ENCODE results near the gene ATAD3C.
"Not testable (repeated sequence)": the region's sequence is repeated elsewhere in the genome, so short reads cannot be mapped to it uniquely, and the experiment has no call there.

Gene ATAD3C

DNA sequence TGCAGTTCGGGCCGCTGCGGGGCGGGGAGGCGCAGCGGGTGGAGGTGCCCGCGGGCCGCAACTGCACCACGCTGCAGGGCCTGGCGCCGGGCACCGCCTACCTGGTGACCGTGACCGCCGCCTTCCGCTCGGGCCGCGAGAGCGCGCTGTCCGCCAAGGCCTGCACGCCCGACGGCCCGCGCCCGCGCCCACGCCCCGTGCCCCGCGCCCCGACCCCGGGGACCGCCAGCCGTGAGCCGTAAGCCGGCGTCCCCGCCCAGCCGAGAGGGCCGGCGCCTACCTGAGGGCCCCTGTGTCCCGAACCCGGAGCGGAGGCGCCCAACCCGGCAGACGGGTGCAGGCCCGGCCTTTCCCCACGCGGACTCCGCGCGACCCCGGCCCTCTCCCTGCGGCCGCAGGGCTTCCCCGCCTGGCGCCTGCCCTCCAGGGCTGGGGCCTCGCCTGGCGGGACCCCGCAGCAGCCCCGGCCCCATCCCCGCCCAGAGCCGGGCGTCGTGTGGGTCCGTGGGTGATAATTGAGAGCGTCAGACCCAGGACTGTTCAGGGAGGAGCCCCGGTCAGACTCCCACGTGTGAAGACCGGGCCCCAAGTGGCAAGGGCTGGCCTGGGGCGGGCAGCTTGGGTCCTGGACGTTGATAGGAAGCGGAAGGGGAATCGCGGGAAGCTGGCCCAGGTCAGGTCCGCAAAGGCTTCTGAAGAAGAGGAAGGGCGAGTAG, 9.8 kb upstream of the ATAD3C start:
- Histone ChIP-seq H3K4me1 (ENCODE audit: control insufficient read depth, insufficient read depth, low read length) (peaks cover 7% of the 10 kb centered on the region), H3K27ac (ENCODE audit: low read depth, low read length) (no peak overlapping the region), H3K36me3 (ENCODE audit: control insufficient read depth, insufficient read depth, low read length) (peaks cover 3% of the 10 kb centered on the region; the same call in 1 of the 2 replicates), H3K9ac (ENCODE audit: low read depth, low read length) (no peak overlapping the region), H3K27me3 (ENCODE audit: control insufficient read depth, insufficient read depth, low read length) (peaks cover 11% of the 10 kb centered on the region), H3K4me3 (ENCODE audit: low read depth, low read length) (no peak overlapping the region), H3K9me3 (ENCODE audit: control insufficient read depth, insufficient read depth, low read length) (no peaks in the 10 kb centered on the region)

DNA sequence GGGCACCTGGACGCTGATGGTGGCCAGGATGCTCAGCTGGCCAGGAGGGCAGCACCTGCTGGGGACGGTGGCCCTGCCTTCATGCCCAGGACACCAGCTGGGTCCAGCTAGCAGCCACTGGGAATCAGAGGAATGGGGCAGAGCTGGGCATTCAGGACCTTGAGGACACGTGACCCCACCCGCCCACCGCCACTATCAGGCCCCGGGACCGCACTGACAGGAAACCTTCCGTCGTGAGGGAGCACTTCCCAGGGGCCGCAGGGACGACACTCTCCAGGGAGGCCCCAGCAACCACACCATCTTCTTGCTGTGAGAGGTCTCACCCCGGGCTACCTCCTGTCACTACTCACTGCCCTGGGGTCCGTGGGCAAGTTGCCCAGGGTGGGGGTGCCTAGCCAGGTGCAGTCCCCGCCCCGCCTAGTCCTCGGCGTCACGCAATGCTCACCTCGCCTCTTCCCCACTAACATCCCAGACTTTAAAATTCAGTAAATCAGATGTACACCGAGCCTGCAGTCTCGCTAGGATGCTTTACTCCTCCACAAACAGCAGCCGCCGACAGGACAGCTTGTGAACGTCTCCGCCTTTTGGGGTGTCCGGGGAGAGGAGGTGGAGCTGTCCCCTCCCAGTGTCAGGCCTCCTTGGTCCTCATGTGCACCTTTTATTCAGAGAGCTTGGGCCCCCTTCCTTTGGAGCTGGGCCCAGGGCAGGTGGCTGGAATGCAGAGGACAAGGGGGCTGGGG, 9.1 kb upstream of the ATAD3C start:
- H3K9ac ChIP-seq (ENCODE audit: low read depth, low read length), result no peak overlapping the region
- no peak overlapping the region for H3K27ac ChIP-seq (ENCODE audit: low read depth, low read length)
- peaks cover 8% of the 10 kb centered on the region for H3K27me3 ChIP-seq (ENCODE audit: control insufficient read depth, insufficient read depth, low read length)
- no peak overlapping the region for H3K4me3 ChIP-seq (ENCODE audit: low read depth, low read length)
- H3K36me3 ChIP-seq (ENCODE audit: control insufficient read depth, insufficient read depth, low read length), result peaks cover 3% of the 10 kb centered on the region; the same call in 1 of the 2 replicates
- H3K9me3 ChIP-seq (ENCODE audit: control insufficient read depth, insufficient read depth, low read length), result no peaks in the 10 kb centered on the region
- no peaks in the 10 kb centered on the region; the same call in 1 of the 2 replicates for H3K4me1 ChIP-seq (ENCODE audit: control insufficient read depth, insufficient read depth, low read length)

DNA sequence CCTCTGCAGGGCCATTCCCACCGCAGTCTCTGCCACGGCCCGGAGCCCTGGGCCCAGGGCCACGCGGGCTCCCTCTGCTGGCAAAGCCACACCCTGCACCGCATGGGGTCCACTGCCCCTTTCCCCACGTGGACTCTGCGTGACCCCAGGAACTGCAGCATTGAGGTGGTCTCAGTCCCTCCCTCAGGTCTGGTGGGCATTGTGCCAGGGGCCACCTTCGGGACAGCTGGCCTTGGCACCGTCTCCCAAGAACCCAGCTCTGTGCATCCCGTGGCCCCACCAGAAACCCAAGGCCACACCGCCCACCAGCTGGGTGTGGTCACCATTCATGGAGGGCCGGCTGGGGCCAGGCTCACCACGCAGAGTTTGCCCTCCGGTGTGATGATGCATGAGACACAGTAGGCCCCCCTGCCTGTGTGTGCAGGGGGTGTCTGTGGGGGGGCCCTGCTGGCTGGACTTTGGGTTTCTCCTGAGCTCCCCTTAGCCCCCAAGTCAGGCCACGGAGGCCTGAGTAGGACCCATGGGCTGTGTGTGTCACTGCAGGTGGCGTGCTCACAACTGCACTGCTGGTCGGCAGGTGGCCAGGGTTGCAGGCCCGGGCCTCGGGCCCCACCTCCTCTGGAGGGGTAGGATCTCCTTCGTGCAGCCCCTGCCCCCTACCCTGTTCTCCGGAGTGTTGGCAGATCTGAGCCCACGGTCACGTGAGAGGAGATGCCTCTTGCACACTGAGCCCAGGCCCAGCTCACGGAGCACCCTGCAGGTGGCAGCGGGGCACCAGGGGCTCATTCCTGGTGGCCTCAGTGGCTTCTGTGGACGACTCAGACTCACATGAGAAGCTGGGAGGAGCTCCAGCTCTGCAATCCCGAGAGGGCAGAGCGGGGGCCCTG, 8.2 kb upstream of the ATAD3C start:
- no peaks in the 10 kb centered on the region for H3K9me3 ChIP-seq (ENCODE audit: control insufficient read depth, insufficient read depth, low read length)
- H3K27me3 ChIP-seq (ENCODE audit: control insufficient read depth, insufficient read depth, low read length), result peaks cover 5% of the 10 kb centered on the region
- no peak overlapping the region for H3K9ac ChIP-seq (ENCODE audit: low read depth, low read length)
- H3K4me3 ChIP-seq (ENCODE audit: low read depth, low read length), result no peak overlapping the region
- no peaks in the 10 kb centered on the region; the same call in 1 of the 2 replicates for H3K4me1 ChIP-seq (ENCODE audit: control insufficient read depth, insufficient read depth, low read length)
- peaks cover 3% of the 10 kb centered on the region; the same call in 1 of the 2 replicates for H3K36me3 ChIP-seq (ENCODE audit: control insufficient read depth, insufficient read depth, low read length)
- no peak overlapping the region for H3K27ac ChIP-seq (ENCODE audit: low read depth, low read length)

- Histone ChIP-seq H3K4me1 (ENCODE audit: control insufficient read depth, insufficient read depth, low read length) (no peaks in the 10 kb centered on the region), H3K9ac (ENCODE audit: low read depth, low read length) (no peak overlapping the region), H3K36me3 (ENCODE audit: control insufficient read depth, insufficient read depth, low read length) (peaks cover 3% of the 10 kb centered on the region; the same call in 1 of the 2 replicates), H3K9me3 (ENCODE audit: control insufficient read depth, insufficient read depth, low read length) (no peaks in the 10 kb centered on the region), H3K27me3 (ENCODE audit: control insufficient read depth, insufficient read depth, low read length) (no peaks in the 10 kb centered on the region), H3K27ac (ENCODE audit: low read depth, low read length) (no peak overlapping the region), H3K4me3 (ENCODE audit: low read depth, low read length) (no peak overlapping the region)
Measured at GRCh38 chr1:1442069-1442770, 7.3 kb upstream of the ATAD3C start.

- H3K4me3 ChIP-seq (ENCODE audit: low read depth, low read length); H3K27me3 ChIP-seq (ENCODE audit: control insufficient read depth, insufficient read depth, low read length); H3K9ac ChIP-seq (ENCODE audit: low read depth, low read length); H3K9me3 ChIP-seq (ENCODE audit: control insufficient read depth, insufficient read depth, low read length); H3K4me1 ChIP-seq (ENCODE audit: control insufficient read depth, insufficient read depth, low read length); H3K36me3 ChIP-seq (ENCODE audit: control insufficient read depth, insufficient read depth, low read length); H3K27ac ChIP-seq (ENCODE audit: low read depth, low read length): not testable (repeated sequence)
Measured at GRCh38 chr1:1446631-1447030, 2.9 kb upstream of the ATAD3C start.

- H3K9me3 ChIP-seq (ENCODE audit: control insufficient read depth, insufficient read depth, low read length); H3K4me1 ChIP-seq (ENCODE audit: control insufficient read depth, insufficient read depth, low read length); H3K36me3 ChIP-seq (ENCODE audit: control insufficient read depth, insufficient read depth, low read length); H3K4me3 ChIP-seq (ENCODE audit: low read depth, low read length); H3K27me3 ChIP-seq (ENCODE audit: control insufficient read depth, insufficient read depth, low read length); H3K9ac ChIP-seq (ENCODE audit: low read depth, low read length); H3K27ac ChIP-seq (ENCODE audit: low read depth, low read length): not testable (repeated sequence)
Measured at GRCh38 chr1:1450616-1451015, 1.1 kb downstream of the ATAD3C start.

GRCh38 chr1:1451696-1452364, 2.3 kb downstream of the ATAD3C start:
- Histone ChIP-seq H3K4me3 (ENCODE audit: low read depth, low read length) (no peak overlapping the region), H3K36me3 (ENCODE audit: control insufficient read depth, insufficient read depth, low read length) (no peaks in the 10 kb centered on the region), H3K4me1 (ENCODE audit: control insufficient read depth, insufficient read depth, low read length) (no peaks in the 10 kb centered on the region), H3K9ac (ENCODE audit: low read depth, low read length) (no peak overlapping the region), H3K27me3 (ENCODE audit: control insufficient read depth, insufficient read depth, low read length) (no peaks in the 10 kb centered on the region), H3K9me3 (ENCODE audit: control insufficient read depth, insufficient read depth, low read length) (no peaks in the 10 kb centered on the region), H3K27ac (ENCODE audit: low read depth, low read length) (no peak overlapping the region)

GRCh38 chr1:1452365-1452739, 2.9 kb downstream of the ATAD3C start:
- not testable (repeated sequence) for H3K9ac ChIP-seq (ENCODE audit: low read depth, low read length); H3K4me1 ChIP-seq (ENCODE audit: control insufficient read depth, insufficient read depth, low read length); H3K36me3 ChIP-seq (ENCODE audit: control insufficient read depth, insufficient read depth, low read length); H3K4me3 ChIP-seq (ENCODE audit: low read depth, low read length); H3K9me3 ChIP-seq (ENCODE audit: control insufficient read depth, insufficient read depth, low read length); H3K27ac ChIP-seq (ENCODE audit: low read depth, low read length); H3K27me3 ChIP-seq (ENCODE audit: control insufficient read depth, insufficient read depth, low read length)

DNA sequence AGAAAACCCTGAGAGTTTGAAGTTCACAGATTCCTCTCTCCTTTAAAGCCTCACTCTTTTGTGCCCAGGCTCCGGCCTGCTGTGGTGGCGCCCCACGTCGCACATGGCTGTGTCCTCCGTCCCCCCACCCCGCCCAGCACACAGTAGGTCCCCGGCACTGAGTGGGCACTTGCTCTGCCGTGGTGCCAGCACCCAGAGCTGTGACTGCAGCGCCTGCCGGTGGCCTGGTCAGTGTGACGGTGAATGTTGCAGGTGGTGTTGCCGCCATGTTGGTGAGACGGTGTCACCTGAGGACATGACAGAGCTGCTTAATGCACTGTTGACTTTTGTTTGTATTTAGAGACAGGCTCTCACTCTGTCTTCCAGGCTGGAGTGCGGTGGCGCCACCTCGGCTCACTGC, 3.4 kb downstream of the ATAD3C start:
- no peaks in the 10 kb centered on the region for H3K9me3 ChIP-seq (ENCODE audit: control insufficient read depth, insufficient read depth, low read length)
- H3K4me1 ChIP-seq (ENCODE audit: control insufficient read depth, insufficient read depth, low read length), result no peaks in the 10 kb centered on the region
- no peak overlapping the region for H3K4me3 ChIP-seq (ENCODE audit: low read depth, low read length)
- no peaks in the 10 kb centered on the region for H3K36me3 ChIP-seq (ENCODE audit: control insufficient read depth, insufficient read depth, low read length)
- H3K27ac ChIP-seq (ENCODE audit: low read depth, low read length), result no peak overlapping the region
- H3K9ac ChIP-seq (ENCODE audit: low read depth, low read length), result no peak overlapping the region
- no peaks in the 10 kb centered on the region for H3K27me3 ChIP-seq (ENCODE audit: control insufficient read depth, insufficient read depth, low read length)

GRCh38 chr1:1454286-1455056, 5.0 kb downstream of the ATAD3C start:
- not testable (repeated sequence) for H3K27ac ChIP-seq (ENCODE audit: low read depth, low read length); H3K9me3 ChIP-seq (ENCODE audit: control insufficient read depth, insufficient read depth, low read length); H3K4me3 ChIP-seq (ENCODE audit: low read depth, low read length); H3K27me3 ChIP-seq (ENCODE audit: control insufficient read depth, insufficient read depth, low read length); H3K36me3 ChIP-seq (ENCODE audit: control insufficient read depth, insufficient read depth, low read length); H3K9ac ChIP-seq (ENCODE audit: low read depth, low read length); H3K4me1 ChIP-seq (ENCODE audit: control insufficient read depth, insufficient read depth, low read length)
